Right lobe of liver (tissue), 4 donors: Measurements from ENCODE around the gene SH3TC1.

Source experiments
- CTCF ChIP-seq, 4 donors: fragments of 200-600 bp in 3 of 4; fragments of 450-650 bp in 1 of 4; IDR thresholded peaks; one replicate each; pipeline versions ENCODE4 v1.5.1 to v1.8.0; 2016 to 2022; ENCODE audit warnings: antibody characterized with exemption in 4 of 4, mild to moderate bottlenecking in 2 of 4
- POLR2A ChIP-seq: fragments of 450-650 bp; IDR thresholded peaks from one replicate; pipeline ENCODE4 v1.6.1; 2017; ENCODE audit warnings: antibody characterized with exemption, mild to moderate bottlenecking
- donor health status: DM: no; HTN: no; CAD: no.
- donor health status: DM: no; HTN: no; CAD: no.
- donor health status: DM: no; HTN: yes; CAD: no.

GRCh38 chr4:8254076-8254475 lies 55.0 kb downstream of the SH3TC1 start:
- TF ChIP-seq CTCF (IDR thresholded peaks at IDR 0.05) (no peak), POLR2A (no peak)
